ENCODE measurements around the gene CXCL11. TPM values are rescaled to one million over a fixed set of nuclear protein-coding genes. Genes with fewer than 3 reads are reported as not detected.

CXCL11 gene
- polyA plus RNA-seq, 1 of the 3 experiments (the other 2 are of a cell fraction): not detected

DNA sequence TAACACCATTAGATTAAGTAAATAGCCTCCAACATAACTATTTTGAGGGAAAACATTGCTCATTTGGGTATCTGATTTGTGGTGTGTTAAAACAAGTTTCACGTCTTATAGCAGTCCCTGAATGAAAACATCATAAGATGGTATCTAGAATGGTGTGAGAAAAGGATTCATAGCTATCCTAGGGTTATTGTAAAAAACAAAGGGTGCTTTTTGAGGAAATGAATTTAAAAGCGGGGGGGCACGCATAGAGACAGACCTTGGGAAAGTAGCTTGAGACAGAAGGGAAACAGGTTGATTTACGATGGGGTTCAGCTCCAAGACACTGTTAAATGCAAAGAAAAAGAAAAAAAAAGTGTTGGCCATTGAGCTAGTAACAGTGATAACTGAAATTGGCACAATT is 11.8 kb downstream of the CXCL11 start:
- no peaks in the 10 kb centered on the region for H3K9me2 ChIP-seq
- H3K9me3 ChIP-seq: no peaks in the 10 kb centered on the region
- H3K9ac ChIP-seq: no peak overlapping the region
- no peaks in the 10 kb centered on the region for H3K79me2 ChIP-seq (ENCODE audit: insufficient read depth)
- H2AFZ ChIP-seq (ENCODE audit: low read depth): no peak overlapping the region
- ChIA-PET POLR2A (no interaction called here), CTCF (no interaction called here)
- H3K27ac ChIP-seq (ENCODE audit: low read depth in 2 of 2, low read length in 1 of 2): no peak overlapping the region
- TF ChIP-seq USF1 (IDR thresholded peaks at IDR 0.05; ENCODE audit: borderline replicate concordance, low read depth): no peak
- no peak for TF ChIP-seq FOSL2 (IDR thresholded peaks at IDR 0.05; ENCODE audit: borderline replicate concordance, low read depth)
- no peak for TF ChIP-seq NFIC (IDR thresholded peaks at IDR 0.05; ENCODE audit: borderline replicate concordance)
- no peak for TF ChIP-seq REST (IDR thresholded peaks at IDR 0.05; ENCODE audit: low read depth, low read length)
- no peaks in the 10 kb centered on the region; a peak in 1 of 4 replicates for H3K4me1 ChIP-seq (ENCODE audit: control insufficient read depth in 1 of 2, insufficient read depth in 2 of 2, low read depth in 1 of 2, low read length in 1 of 2)
- no peaks in the 10 kb centered on the region for H3F3A ChIP-seq (replicated peaks; ENCODE audit: insufficient read depth)
- no peak overlapping the region for H3K4me3 ChIP-seq (ENCODE audit: low read depth in 2 of 2, low read length in 1 of 2)
- H4K20me1 ChIP-seq (ENCODE audit: insufficient read depth): no peaks in the 10 kb centered on the region
- no peak for DNase-seq
- H3K27me3 ChIP-seq (ENCODE audit: insufficient read depth): no peaks in the 10 kb centered on the region
- 78% methylated on average over 4 of the region's 4 CpGs for WGBS (ENCODE audit: low lambda C conversion rate)
- H3K36me3 ChIP-seq (replicated peaks in 1 of 2; ENCODE audit: control insufficient read depth in 1 of 2, insufficient read depth in 2 of 2, low read length in 1 of 2): no peaks in the 10 kb centered on the region
- no peak overlapping the region for H3K4me2 ChIP-seq

DNA sequence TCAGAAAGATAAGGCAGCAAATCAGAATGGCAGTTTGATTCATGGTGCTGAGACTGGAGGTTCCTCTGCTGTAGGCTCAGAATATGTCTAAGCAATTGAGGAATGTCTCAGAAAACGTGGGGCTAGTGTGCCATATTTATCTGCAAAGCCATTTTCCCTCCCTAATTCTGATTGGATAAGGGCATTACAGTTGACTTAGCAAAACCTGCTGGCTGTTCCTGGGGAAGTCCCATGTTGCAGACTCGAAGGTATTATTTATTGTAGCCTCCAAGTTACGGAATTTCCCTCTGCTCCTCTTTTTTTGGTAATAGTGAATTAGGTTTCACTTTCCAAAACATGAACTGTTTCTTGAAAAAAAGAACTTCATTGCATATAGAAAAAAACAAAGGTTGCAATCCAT is 12.5 kb downstream of the CXCL11 start, which contains the start of gene CXCL10:
CXCL10 (minus strand) TSS at position 109 of the 400 bp plus-strand sequence; CDS start at position 43, 66 bp downstream.
- H3K27me3 ChIP-seq (ENCODE audit: insufficient read depth): no peaks in the 10 kb centered on the region
- TF ChIP-seq USF1 (IDR thresholded peaks at IDR 0.05; ENCODE audit: borderline replicate concordance, low read depth): no peak
- no peak for TF ChIP-seq EP300 (IDR thresholded peaks at IDR 0.05; ENCODE audit: borderline replicate concordance in 1 of 2, low read depth in 1 of 2, low read length in 1 of 2)
- TF ChIP-seq, protein P1, sequence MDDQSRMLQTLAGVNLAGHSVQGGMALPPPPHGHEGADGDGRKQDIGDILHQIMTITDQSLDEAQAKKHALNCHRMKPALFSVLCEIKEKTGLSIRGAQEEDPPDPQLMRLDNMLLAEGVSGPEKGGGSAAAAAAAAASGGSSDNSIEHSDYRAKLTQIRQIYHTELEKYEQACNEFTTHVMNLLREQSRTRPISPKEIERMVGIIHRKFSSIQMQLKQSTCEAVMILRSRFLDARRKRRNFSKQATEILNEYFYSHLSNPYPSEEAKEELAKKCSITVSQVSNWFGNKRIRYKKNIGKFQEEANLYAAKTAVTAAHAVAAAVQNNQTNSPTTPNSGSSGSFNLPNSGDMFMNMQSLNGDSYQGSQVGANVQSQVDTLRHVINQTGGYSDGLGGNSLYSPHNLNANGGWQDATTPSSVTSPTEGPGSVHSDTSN (IDR thresholded peaks at IDR 0.05): no peak
- no peak for TF ChIP-seq SIN3A (IDR thresholded peaks at IDR 0.05; ENCODE audit: borderline replicate concordance, low read depth, low read length)
- TF ChIP-seq TEAD4 (IDR thresholded peaks at IDR 0.05; ENCODE audit: borderline replicate concordance, insufficient read depth): no peak
- TF ChIP-seq SMC3 (IDR thresholded peaks at IDR 0.05; ENCODE audit: low read depth, low read length): no peak
- TF ChIP-seq POLR2AphosphoS5 (IDR thresholded peaks at IDR 0.05; ENCODE audit: low read depth, low read length): no peak
- no peak for TF ChIP-seq USF2 (IDR thresholded peaks at IDR 0.05; ENCODE audit: borderline replicate concordance, low read depth, low read length)
- TF ChIP-seq, protein P2, sequence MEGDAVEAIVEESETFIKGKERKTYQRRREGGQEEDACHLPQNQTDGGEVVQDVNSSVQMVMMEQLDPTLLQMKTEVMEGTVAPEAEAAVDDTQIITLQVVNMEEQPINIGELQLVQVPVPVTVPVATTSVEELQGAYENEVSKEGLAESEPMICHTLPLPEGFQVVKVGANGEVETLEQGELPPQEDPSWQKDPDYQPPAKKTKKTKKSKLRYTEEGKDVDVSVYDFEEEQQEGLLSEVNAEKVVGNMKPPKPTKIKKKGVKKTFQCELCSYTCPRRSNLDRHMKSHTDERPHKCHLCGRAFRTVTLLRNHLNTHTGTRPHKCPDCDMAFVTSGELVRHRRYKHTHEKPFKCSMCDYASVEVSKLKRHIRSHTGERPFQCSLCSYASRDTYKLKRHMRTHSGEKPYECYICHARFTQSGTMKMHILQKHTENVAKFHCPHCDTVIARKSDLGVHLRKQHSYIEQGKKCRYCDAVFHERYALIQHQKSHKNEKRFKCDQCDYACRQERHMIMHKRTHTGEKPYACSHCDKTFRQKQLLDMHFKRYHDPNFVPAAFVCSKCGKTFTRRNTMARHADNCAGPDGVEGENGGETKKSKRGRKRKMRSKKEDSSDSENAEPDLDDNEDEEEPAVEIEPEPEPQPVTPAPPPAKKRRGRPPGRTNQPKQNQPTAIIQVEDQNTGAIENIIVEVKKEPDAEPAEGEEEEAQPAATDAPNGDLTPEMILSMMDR (IDR thresholded peaks at IDR 0.05): no peak
- no peak for TF ChIP-seq RCOR1 (IDR thresholded peaks at IDR 0.05; ENCODE audit: low read length)
- no peak for TF ChIP-seq TAF1 (IDR thresholded peaks at IDR 0.05; ENCODE audit: borderline replicate concordance, low read depth, low read length)
- TF ChIP-seq EZH2phosphoT487 (IDR thresholded peaks at IDR 0.05; ENCODE audit: borderline replicate concordance, low read depth): no peak
- no peak for TF ChIP-seq MEF2A (IDR thresholded peaks at IDR 0.05; ENCODE audit: borderline replicate concordance, low read depth)
- no peak for TF ChIP-seq JUND (IDR thresholded peaks at IDR 0.05)
- no peak for TF ChIP-seq FOSL2 (IDR thresholded peaks at IDR 0.05; ENCODE audit: borderline replicate concordance, low read depth)
- TF ChIP-seq MAX (IDR thresholded peaks at IDR 0.05; ENCODE audit: low read depth): no peak

More for the DNA sequence above, 12.5 kb downstream of the CXCL11 start, which contains the start of gene CXCL10:
- DNase-seq: no peak
- Histone ChIP-seq H3K4me2 (no peak within 1 kb of the TSS), H3K36me3 (replicated peaks in 1 of 2; ENCODE audit: control insufficient read depth in 1 of 2, insufficient read depth in 2 of 2, low read length in 1 of 2) (no peaks in the 10 kb centered on the region), H3F3A (replicated peaks; ENCODE audit: insufficient read depth) (no peaks in the 10 kb centered on the region), H3K79me2 (ENCODE audit: insufficient read depth) (no peaks in the 10 kb centered on the region), H3K9me3 (no peaks in the 10 kb centered on the region), H3K4me1 (ENCODE audit: control insufficient read depth in 1 of 2, insufficient read depth in 2 of 2, low read depth in 1 of 2, low read length in 1 of 2) (no peaks in the 10 kb centered on the region), H3K27ac (ENCODE audit: low read depth in 2 of 2, low read length in 1 of 2) (no peak within 1 kb of the TSS), H3K9ac (no peak within 1 kb of the TSS), H3K9me2 (no peaks in the 10 kb centered on the region), H4K20me1 (ENCODE audit: insufficient read depth) (no peaks in the 10 kb centered on the region), H3K4me3 (ENCODE audit: low read depth in 2 of 2, low read length in 1 of 2) (no peak within 1 kb of the TSS), H2AFZ (ENCODE audit: low read depth) (no peak within 1 kb of the TSS)
- ChIA-PET CTCF (interaction anchor here (2.4 kb wide), 1 partner anchor 27 kb away, joined by 11 read pairs; no protein-coding TSS in a partner anchor), POLR2A (no interaction called here)
- WGBS (ENCODE audit: low lambda C conversion rate): 36% methylated on average over 3 of the region's 3 CpGs
